GM12892 (cell line): ENCODE results near the gene CAMK1D.

Experiments used
- DNase-seq: peaks from one replicate; pipeline ENCODE4 v3.0.0; 2011; ENCODE audit not compliant: insufficient read length
- FAIRE-seq: peaks from 2 replicates; lab custom pipeline; 2011; peaks lifted over from hg19 to GRCh38; lab: Jason Lieb, UNC
- POLR2A ChIP-seq: IDR thresholded peaks from 2 replicates; pipeline ENCODE4 v1.6.1; 2011; ENCODE audit warnings: low read depth, low read length, control low read depth
- POLR2AphosphoS5 ChIP-seq: IDR thresholded peaks from 2 replicates; pipeline ENCODE4 v1.6.1; 2011; ENCODE audit warnings: low read depth, low read length, control low read depth
- TAF1 ChIP-seq: IDR thresholded peaks from 2 replicates; pipeline ENCODE4 v1.6.1; 2011; ENCODE audit warnings: low read depth, mild to moderate bottlenecking, control low read depth, low read length, borderline replicate concordance

The CAMK1D gene

GRCh38 chr10:12633776-12634620, 284.7 kb downstream of the CAMK1D start:
- FAIRE-seq (no peak), DNase-seq (no peak)
- TF ChIP-seq POLR2AphosphoS5 (no peak), POLR2A (no peak), TAF1 (no peak)

DNA sequence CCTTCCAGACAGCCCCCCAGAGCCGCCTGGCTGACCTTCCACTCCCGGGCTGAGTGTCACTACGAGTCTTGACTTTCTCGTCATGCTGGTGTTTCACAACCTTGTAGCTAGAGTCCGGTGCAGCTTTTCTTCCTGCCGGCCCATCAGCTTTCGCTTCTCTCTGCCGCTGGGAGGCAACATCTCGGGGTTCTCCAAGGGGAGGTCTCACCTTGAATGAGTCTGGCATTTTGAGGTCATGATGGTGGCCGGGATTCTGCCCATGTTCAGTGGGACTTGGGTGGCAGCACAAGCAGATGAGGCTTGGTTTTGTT, 285.2 kb downstream of the CAMK1D start:
- TF ChIP-seq POLR2A (no peak; the same call in 1 of the 2 replicates), POLR2AphosphoS5 (no peak), TAF1 (no peak)
- DNase-seq, result no peak
- FAIRE-seq, result no peak

- TF ChIP-seq POLR2AphosphoS5 (no peak), TAF1 (no peak), POLR2A (no peak)
- no peak for DNase-seq
- FAIRE-seq, result peak; percentile 17
Observed at GRCh38 chr10:12635127-12635541, 285.8 kb downstream of the CAMK1D start.

- no peak for FAIRE-seq
- no peak for DNase-seq
- TF ChIP-seq TAF1, result no peak
- no peak for TF ChIP-seq POLR2AphosphoS5
- TF ChIP-seq POLR2A, result no peak
Observed at GRCh38 chr10:12636571-12636970, 287.2 kb downstream of the CAMK1D start.

GRCh38 chr10:12637649-12638048, 288.3 kb downstream of the CAMK1D start:
- DNase-seq (no peak), FAIRE-seq (peak; percentile 61)
- TF ChIP-seq POLR2AphosphoS5, result no peak
- TF ChIP-seq TAF1, result no peak
- TF ChIP-seq POLR2A, result no peak

GRCh38 chr10:12638103-12638502, 288.8 kb downstream of the CAMK1D start:
- DNase-seq (no peak), FAIRE-seq (no peak)
- no peak for TF ChIP-seq TAF1
- no peak for TF ChIP-seq POLR2A
- no peak for TF ChIP-seq POLR2AphosphoS5

DNA sequence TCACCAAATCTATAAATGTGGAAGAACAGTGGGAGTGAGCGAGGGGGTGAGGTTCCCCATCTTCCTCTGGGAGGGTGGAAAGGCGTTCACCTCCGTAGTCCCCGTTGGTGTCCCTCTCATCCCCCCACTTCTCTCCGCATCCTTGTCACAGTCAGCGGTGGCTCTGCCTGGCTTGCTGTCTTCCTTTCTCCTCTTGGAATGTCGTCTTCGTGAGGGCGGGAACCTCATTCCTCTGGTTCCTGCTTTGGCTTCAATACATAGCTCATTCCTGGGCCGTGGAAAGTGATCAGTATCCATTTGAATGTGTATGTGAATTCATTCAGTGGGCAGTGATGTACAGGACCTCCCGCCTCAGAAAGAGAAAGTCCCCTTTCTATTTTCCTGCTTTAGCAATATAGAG, 289.4 kb downstream of the CAMK1D start:
- no peak for TF ChIP-seq POLR2AphosphoS5
- TF ChIP-seq POLR2A, result no peak
- TF ChIP-seq TAF1, result no peak
- FAIRE-seq (no peak), DNase-seq (no peak)

- DNase-seq, result no peak
- TF ChIP-seq POLR2AphosphoS5 (no peak), POLR2A (no peak), TAF1 (no peak)
- no peak for FAIRE-seq
Observed at GRCh38 chr10:12639996-12640944, 290.9 kb downstream of the CAMK1D start.

- TF ChIP-seq POLR2A (no peak), TAF1 (no peak), POLR2AphosphoS5 (no peak)
- no peak for FAIRE-seq
Observed at GRCh38 chr10:12642036-12642435, 292.7 kb downstream of the CAMK1D start.

GRCh38 chr10:12643279-12643678, 293.9 kb downstream of the CAMK1D start:
- FAIRE-seq (no peak), DNase-seq (no peak)
- TF ChIP-seq TAF1 (no peak), POLR2AphosphoS5 (no peak), POLR2A (no peak)

More at GRCh38 chr10:12642036-12642435, 292.7 kb downstream of the CAMK1D start:
- no peak for DNase-seq

- TF ChIP-seq POLR2AphosphoS5 (no peak), TAF1 (no peak), POLR2A (no peak)
- no peak for FAIRE-seq
- no peak for DNase-seq
Observed at GRCh38 chr10:12644380-12645144, 295.2 kb downstream of the CAMK1D start.
